OCI-LY1 (cell line): ENCODE data around the gene CACNA1C.

Experiments
- H2AFZ ChIP-seq: fragments of 200-600 bp; sonication (generic), shearing (Covaris generic); 2 replicates; pipeline ENCODE4 v1.6.0; 2014; ENCODE audit warnings: antibody characterized with exemption, mild to moderate bottlenecking, low read length
- H3F3A ChIP-seq: fragments of 200-600 bp; sonication (generic), shearing (Covaris generic); 2 replicates; pipeline ENCODE4 v1.6.0; 2014; ENCODE audit warnings: mild to moderate bottlenecking, antibody characterized with exemption, low read length, moderate library complexity; ENCODE audit not compliant: insufficient read depth
- H3K27ac ChIP-seq: fragments of 200-600 bp; sonication (generic); 2 replicates; pipeline ENCODE4 v1.5.1; 2014; ENCODE audit warnings: low read length, mixed run types, mild to moderate bottlenecking, low read depth; ENCODE audit not compliant: poor library complexity, severe bottlenecking
- H3K27me3 ChIP-seq: fragments of 200-600 bp; sonication (generic); 2 replicates; pipeline ENCODE4 v1.6.0; 2014; ENCODE audit warnings: antibody characterized with exemption, mild to moderate bottlenecking, low read length, moderate library complexity; ENCODE audit not compliant: insufficient read depth
- H3K36me3 ChIP-seq: fragments of 200-600 bp; sonication (generic); 2 replicates; pipeline ENCODE4 v1.6.1; 2014; ENCODE audit warnings: mild to moderate bottlenecking, antibody characterized with exemption, low read length, moderate library complexity, mixed read lengths; ENCODE audit not compliant: insufficient read depth
- H3K4me1 ChIP-seq: fragments of 200-600 bp; sonication (generic); 2 replicates; pipeline ENCODE4 v1.5.1; 2014; ENCODE audit warnings: mild to moderate bottlenecking, low read length, moderate library complexity; ENCODE audit not compliant: insufficient read depth, severe bottlenecking
- H3K4me2 ChIP-seq: fragments of 200-600 bp; sonication (generic), shearing (Covaris generic); 2 replicates; pipeline ENCODE4 v1.6.1; 2014; ENCODE audit warnings: low read length
- H3K4me3 ChIP-seq: fragments of 200-600 bp; sonication (generic); 2 replicates; pipeline ENCODE4 v1.5.1; 2014; ENCODE audit warnings: low read length, low read depth, mild to moderate bottlenecking, mixed read lengths; ENCODE audit not compliant: poor library complexity, severe bottlenecking
- H3K79me2 ChIP-seq: fragments of 200-600 bp; shearing (Covaris generic); 2 replicates; pipeline ENCODE4 v1.6.1; 2016; ENCODE audit warnings: mixed run types, low read length, mixed read lengths; ENCODE audit not compliant: insufficient read depth
- H3K9ac ChIP-seq: fragments of 200-600 bp; sonication (generic), shearing (Covaris generic); 2 replicates; pipeline ENCODE4 v1.6.1; 2014; ENCODE audit warnings: mild to moderate bottlenecking, low read length, mixed read lengths
- H3K9me2 ChIP-seq: fragments of 200-600 bp; sonication (generic), shearing (Covaris generic); 2 replicates; pipeline ENCODE4 v1.6.1; 2014; ENCODE audit warnings: low read depth, mild to moderate bottlenecking, low read length, mixed read lengths
- H3K9me3 ChIP-seq: fragments of 200-600 bp; shearing (Covaris generic); 2 replicates; pipeline ENCODE4 v1.6.1; 2014; ENCODE audit warnings: low read length, mixed read lengths
- H4K20me1 ChIP-seq: fragments of 200-600 bp; sonication (generic), shearing (Covaris generic); 2 replicates; pipeline ENCODE4 v1.6.0; 2016; ENCODE audit warnings: mild to moderate bottlenecking, low read length; ENCODE audit not compliant: insufficient read depth
- CTCF ChIP-seq: fragments of 200-600 bp; sonication (generic), shearing (Covaris generic); IDR thresholded peaks from 2 replicates; pipeline ENCODE4 v1.5.1; 2017; ENCODE audit warnings: mild to moderate bottlenecking, antibody characterized with exemption, low read length, moderate library complexity, mixed read lengths
- EZH2 ChIP-seq: fragments of 200-600 bp; sonication (generic), shearing (Covaris generic); IDR thresholded peaks from 2 replicates; pipeline ENCODE4 v1.8.0; 2017; ENCODE audit warnings: borderline replicate concordance, mixed run types, mild to moderate bottlenecking, antibody characterized with exemption, low read length, moderate library complexity, mixed read lengths

The CACNA1C gene

GRCh38 chr12:2043054-2043453 lies 9.7 kb upstream of the CACNA1C start:
- Histone ChIP-seq H3F3A (no peaks in the 10 kb centered on the region), H3K27me3 (no peaks in the 10 kb centered on the region), H3K79me2 (no peaks in the 10 kb centered on the region), H3K4me2 (no peak overlapping the region), H3K36me3 (no peaks in the 10 kb centered on the region), H2AFZ (no peak overlapping the region), H3K9ac (no peak overlapping the region), H3K4me3 (no peak overlapping the region), H3K9me2 (no peaks in the 10 kb centered on the region), H3K27ac (no peak overlapping the region), H3K4me1 (no peaks in the 10 kb centered on the region), H4K20me1 (no peaks in the 10 kb centered on the region), H3K9me3 (no peaks in the 10 kb centered on the region)
- no peak for TF ChIP-seq EZH2
- no peak for TF ChIP-seq CTCF

- TF ChIP-seq CTCF (no peak), EZH2 (no peak)
- no peak overlapping the region for H3K27ac ChIP-seq
- no peaks in the 10 kb centered on the region for H3K79me2 ChIP-seq
- no peak overlapping the region for H2AFZ ChIP-seq
- no peak overlapping the region for H3K4me2 ChIP-seq
- no peaks in the 10 kb centered on the region for H3K36me3 ChIP-seq
- H3K9me2 ChIP-seq, result no peaks in the 10 kb centered on the region
- H3K27me3 ChIP-seq, result no peaks in the 10 kb centered on the region
- H3K4me1 ChIP-seq, result no peaks in the 10 kb centered on the region
- H3F3A ChIP-seq, result no peaks in the 10 kb centered on the region
- H3K9me3 ChIP-seq, result no peaks in the 10 kb centered on the region
- no peak overlapping the region for H3K9ac ChIP-seq
- no peak overlapping the region for H3K4me3 ChIP-seq
- no peaks in the 10 kb centered on the region for H4K20me1 ChIP-seq
These were observed 8.6 kb upstream of the CACNA1C start for GRCh38 chr12:2044165-2044564.

- Histone ChIP-seq H3K27me3 (no peaks in the 10 kb centered on the region; the same call in 1 of the 2 replicates), H3K27ac (no peak overlapping the region), H3K9me2 (no peaks in the 10 kb centered on the region), H3K9ac (no peak overlapping the region), H3F3A (no peaks in the 10 kb centered on the region), H4K20me1 (no peaks in the 10 kb centered on the region), H2AFZ (no peak overlapping the region), H3K4me1 (no peaks in the 10 kb centered on the region), H3K36me3 (no peaks in the 10 kb centered on the region), H3K79me2 (no peaks in the 10 kb centered on the region), H3K9me3 (no peaks in the 10 kb centered on the region), H3K4me2 (no peak overlapping the region), H3K4me3 (no peak overlapping the region)
- TF ChIP-seq EZH2, result no peak
- no peak for TF ChIP-seq CTCF
These were observed 5.8 kb upstream of the CACNA1C start for GRCh38 chr12:2046957-2047356.
